ENCODE data around the gene EEFSEC.

- TF ChIP-seq POLR2A (IDR thresholded peaks at IDR 0.05) (no peak), POLR2AphosphoS5 (IDR thresholded peaks at IDR 0.05; ENCODE audit: insufficient read depth in 1 of 2, low read depth in 1 of 2) (no peak)
- TF ChIP-seq, protein P1, sequence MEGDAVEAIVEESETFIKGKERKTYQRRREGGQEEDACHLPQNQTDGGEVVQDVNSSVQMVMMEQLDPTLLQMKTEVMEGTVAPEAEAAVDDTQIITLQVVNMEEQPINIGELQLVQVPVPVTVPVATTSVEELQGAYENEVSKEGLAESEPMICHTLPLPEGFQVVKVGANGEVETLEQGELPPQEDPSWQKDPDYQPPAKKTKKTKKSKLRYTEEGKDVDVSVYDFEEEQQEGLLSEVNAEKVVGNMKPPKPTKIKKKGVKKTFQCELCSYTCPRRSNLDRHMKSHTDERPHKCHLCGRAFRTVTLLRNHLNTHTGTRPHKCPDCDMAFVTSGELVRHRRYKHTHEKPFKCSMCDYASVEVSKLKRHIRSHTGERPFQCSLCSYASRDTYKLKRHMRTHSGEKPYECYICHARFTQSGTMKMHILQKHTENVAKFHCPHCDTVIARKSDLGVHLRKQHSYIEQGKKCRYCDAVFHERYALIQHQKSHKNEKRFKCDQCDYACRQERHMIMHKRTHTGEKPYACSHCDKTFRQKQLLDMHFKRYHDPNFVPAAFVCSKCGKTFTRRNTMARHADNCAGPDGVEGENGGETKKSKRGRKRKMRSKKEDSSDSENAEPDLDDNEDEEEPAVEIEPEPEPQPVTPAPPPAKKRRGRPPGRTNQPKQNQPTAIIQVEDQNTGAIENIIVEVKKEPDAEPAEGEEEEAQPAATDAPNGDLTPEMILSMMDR (IDR thresholded peaks at IDR 0.05), result no peak
Observed at GRCh38 chr3:128364291-128364690, 211.0 kb downstream of the EEFSEC start.
